NT2/D1 (cell line): Measurements from ENCODE around the gene THYN1.

ENCODE experiments used
- SUZ12 ChIP-seq: IDR thresholded peaks from 2 replicates; pipeline ENCODE4 v1.6.1; 2011; ENCODE audit not compliant: insufficient read length, insufficient read depth; ENCODE audit errors: extremely low read depth
- YY1 ChIP-seq: IDR thresholded peaks from 2 replicates; pipeline ENCODE4 v1.6.1; 2011; ENCODE audit not compliant: insufficient read length, insufficient read depth
- ZNF274 ChIP-seq: IDR thresholded peaks from 2 replicates; pipeline ENCODE4 v1.6.1; 2011; ENCODE audit warnings: mild to moderate bottlenecking, low read depth, low read length

DNA sequence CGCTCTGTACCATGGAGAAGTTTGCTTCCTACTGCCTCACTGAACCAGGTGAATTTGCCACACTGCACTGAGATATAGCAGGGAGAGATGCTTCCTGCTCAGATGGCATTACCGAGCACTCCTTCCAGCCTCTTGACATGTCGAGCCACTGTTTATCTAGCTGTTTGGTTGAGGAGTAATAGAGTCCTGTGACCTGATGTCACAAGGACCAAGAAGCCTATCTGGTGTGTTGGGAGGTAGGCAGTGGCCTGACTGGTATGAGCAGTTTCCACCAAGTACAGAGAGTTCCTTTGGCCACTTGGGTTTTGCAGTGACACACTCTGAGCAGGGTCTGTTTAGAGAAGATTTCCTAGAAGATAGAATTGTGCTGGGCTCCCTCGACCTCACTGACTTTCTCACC lies 5.4 kb upstream of the THYN1 start:
- no peak for TF ChIP-seq ZNF274
- TF ChIP-seq SUZ12: no peak
- no peak for TF ChIP-seq YY1
